Activated CD4-positive, alpha-beta T cell treated with anti-CD3 and anti-CD28 coated beads, Interleukin-10, Interleukin-2, amounts not matched to agents 100 ng/mL and 50 ng/mL, durations not matched to agents 16 hours and 8 hours (primary cell): Measurements from ENCODE around the gene CRY1.

Experiments used
- DNase-seq: peaks from one replicate; pipeline ENCODE4 v3.0.0-alpha.2; 2020

CRY1 gene

DNA sequence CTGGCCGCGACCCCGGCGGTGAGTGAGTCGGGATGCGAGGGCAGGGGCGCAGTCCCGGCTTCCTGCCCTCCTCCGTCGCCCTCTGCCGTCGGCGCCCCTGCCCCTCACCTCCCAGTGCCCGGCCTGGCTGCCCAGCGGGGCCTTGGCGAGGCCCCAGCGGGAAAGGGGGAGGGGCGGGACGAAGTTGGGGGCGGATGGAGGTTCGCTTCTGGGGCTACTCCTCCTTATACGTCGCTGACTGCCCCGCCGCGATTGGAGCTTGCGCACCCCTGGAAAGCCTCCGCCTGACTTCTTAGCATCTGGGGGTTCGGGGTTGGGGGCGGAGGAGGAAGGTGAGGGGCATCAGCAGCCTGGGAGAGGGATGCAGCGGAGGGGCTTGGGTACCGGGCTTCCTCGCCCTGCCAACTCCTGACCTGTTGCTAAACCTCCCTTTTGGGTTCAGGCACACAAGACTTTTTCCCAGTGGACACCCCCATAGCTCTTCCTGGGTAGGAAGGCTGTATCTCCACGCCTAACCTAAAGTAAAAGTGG is 137.2 kb downstream of the CRY1 start:
- peak; percentile 68 for DNase-seq

DNA sequence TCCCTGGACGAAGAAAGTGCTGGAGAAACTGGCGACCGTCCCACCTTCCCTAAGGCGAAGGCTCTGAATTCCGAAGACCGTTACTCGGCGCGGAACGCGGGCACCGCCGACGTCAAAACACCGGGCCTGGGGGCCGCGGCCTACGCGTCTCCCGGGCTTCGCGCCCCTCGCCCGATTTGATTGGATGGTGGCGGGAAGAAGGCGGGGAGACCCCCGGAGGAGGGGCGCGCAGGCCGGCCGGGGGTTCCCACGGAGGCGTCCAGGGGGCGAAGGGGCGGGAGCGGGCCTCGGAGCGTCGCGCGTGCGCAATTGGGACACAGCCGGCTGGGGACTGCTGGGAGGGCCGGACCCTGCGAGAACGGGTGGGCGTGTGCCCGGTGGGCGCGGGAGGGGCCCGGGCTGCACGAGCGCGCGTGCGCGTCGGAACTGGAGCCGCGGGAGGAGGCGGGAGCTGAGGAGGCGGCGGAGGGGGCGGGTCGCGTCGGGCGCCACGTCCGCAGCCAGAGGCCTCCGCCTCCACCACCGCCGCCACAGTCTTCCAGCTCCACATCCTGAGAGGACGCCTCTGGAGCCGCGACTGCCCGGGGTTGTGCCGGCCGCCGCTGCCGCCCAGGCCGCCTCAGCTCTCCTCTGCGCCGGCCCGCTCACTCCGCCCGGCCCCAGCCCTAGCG is 137.8 kb downstream of the CRY1 start, which contains the start of gene TMEM263:
Gene TMEM263 (plus strand): TSS at position 531 of the 671 bp plus-strand sequence. CDS start 11,210 bp downstream, outside the sequence.
- peak; percentile 96 for DNase-seq

DNA sequence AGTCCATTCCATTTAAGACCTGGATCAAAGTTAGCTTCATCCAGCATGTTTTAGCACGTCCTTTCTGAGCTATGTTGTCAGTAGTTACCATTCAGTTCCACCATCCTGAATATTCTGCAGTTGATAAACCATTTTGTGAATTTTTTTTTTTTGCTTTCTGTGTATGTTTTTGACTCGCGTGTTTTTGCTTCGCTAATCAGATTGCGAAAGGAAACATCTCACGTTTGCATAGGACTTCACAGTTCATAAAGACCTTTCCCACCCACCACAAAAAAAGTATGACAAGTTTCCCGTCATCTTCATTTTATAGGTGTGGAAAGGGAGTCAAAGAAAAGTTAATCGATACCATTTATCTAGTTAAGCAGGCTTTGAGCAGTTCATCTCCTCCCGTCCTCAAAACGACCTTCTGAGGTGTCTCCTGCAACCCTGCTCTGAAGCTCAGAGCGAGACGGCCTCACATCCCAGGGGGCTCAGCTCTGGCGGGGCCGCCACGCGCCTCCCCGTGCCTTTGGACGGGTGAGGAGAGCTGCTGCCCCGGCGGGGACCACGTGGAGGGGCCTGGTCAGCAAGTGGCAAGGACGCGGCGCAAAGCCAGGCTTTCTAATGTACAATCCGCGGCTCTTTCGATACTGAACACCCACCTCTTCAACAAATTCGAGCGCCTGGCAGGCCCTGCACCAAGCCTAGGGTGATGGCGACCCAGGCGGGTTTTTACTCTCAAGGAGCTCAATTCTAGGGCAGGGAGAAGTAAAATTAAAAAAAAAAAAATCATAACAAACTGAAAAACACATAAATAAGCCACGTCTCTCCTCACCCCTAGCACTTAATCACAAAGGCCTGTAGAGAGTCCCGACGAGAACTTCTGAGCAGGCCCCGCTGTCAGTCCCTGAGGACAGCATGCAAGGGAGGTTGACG is 138.6 kb downstream of the CRY1 start:
- no peak for DNase-seq

DNA sequence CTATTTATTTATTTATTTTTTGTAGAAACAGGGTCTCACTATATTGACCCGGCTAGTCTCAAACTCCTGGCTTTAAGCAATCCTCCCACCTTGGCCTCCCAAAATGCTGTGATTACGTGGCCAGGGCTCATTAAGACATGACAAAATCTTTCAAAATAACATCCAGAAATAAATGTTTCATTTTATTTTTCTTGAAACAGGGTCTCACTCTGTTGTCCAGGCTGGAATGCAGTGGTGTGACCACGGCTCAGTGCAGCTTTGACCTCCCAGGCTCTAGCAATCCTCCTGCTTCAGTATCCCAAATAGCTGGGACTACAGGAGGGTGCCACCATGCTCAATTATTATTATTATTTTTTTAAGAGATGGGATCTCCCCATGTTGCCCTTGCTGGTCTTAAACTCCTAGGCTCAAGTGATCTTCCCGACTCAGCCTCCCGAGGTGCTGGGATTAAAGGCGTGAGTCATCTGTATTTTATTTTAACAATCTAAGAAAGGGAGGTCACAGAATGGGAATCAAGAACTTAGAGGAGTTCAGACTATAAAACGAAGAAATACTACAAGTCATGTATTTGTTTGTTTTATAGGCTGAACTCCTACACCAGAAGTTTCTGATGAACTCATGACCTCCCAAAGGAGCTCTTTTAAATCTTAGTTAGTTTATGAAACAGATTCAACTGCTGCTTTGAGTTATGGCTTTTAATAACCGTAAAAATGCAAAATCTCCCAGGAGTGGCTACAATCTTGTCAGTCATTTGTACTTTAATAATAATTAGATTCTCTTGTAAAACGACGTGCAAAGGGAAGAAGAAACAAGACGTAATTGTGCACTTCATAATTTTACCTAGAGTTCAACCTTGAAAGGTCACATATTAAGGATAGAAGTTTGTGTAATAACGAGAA is 139.7 kb downstream of the CRY1 start:
- DNase-seq, result no peak

DNA sequence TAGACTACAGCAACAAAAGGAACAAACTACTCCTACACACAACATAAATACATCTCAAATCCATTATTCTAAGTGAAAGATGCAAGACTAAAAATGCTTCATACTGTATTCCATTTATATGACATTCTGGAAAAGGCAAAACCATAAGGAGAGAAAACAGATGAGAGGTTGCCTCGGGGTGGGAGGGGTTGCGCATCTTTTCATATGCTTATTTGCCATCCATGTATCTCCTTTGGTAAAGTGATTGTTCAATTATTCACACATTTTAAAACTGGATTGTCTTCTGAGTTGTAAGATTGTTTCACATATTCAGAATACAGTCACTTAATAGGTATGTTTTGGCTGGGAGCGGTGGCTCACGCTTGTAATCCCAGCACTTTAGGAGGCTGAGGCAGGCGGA is 142.8 kb downstream of the CRY1 start:
- DNase-seq, result no peak

DNA sequence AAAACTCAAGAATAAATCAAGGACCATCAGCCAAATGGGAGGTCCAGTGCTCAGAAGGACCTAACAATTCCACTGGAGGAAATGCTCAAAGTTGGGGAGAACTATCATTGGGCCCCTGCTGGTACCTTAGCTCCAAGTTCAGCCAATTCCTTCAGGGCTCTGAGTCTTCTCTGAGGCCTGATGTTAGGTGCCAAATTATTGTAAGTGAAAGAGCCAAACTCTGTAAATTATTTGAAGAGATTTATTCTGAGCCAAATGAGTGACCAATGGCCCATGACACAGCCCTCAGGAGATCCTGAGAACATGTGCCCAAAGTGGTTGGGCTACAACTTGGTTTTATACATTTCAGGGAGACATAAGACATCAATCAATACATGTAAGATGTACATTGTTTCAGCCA is 145.9 kb downstream of the CRY1 start:
- no peak for DNase-seq

DNA sequence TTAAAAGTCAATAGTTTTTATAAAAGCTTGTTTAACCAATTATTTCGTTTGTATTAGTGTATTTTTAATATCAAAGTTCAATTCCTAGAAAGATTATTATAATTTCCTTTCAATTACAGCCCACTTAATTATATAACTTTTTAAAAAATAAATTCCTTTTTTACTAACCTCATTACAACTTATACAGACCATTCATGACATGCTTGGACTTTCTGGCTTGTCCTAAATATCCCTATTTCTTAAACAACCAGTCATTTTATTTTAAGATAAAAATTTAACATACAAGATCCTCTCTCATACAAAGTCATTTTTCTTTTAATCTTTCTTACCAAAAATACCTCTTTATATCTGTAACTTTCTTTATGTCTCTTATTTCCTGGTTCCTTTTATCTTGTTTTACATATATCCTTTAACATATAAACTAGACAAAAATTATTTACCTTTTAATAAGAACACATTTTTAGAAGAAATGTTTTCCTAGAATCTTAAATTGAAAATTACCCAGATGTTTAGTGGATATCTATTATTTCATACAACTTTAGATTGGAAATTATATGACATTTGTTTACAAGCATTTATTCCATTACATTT is 148.0 kb downstream of the CRY1 start:
- no peak for DNase-seq

DNA sequence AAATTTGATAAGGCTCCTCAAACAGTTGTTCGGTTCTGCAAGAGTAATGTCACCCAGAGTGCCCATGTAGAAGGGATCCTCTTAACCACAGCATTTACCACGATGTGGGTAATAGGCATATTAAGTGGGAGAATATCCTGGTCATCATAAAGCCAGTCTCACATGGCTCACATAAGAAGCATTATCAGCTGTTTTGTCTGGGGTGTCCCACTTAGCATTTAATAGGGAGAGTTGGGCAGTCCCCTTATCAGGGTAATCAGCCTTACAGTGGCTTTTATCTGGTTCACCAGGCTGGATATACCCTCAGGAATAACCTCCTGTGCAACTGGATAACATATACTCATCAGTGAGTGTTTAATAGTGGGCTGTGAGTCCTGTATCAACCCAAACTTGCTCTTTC is 150.6 kb downstream of the CRY1 start:
- no peak for DNase-seq

DNA sequence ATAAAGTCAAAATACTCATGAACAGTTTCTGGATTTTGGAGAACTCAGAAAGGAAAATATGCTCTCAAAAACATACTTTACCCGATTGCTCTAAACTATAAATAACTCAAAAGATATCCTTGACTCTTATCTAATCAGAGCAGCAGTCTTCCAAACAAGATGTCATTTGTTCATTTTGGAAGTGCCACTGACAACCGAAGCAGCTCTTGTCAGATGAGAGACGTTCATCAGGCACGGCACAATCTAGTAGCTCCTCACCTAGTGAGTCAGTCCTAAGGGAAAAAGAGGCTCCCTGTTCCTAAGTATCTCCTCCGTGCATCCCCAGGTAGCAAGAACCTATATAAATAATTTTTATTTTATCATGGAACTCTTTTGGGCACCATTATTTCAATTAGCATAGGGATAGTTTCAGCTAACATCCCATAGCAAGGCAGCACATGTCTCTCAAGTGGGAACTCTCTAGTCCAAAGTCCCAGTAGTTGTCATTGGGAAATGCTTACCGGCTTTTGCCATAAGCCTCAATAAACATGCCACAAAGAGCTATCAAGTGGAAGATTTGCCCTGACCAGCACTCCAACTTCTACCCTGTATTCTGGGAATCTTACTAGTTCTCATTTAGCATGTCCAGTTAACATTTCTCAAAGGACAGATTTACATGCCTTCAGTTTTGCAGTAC is 151.7 kb downstream of the CRY1 start:
- DNase-seq, result no peak
